Kidney epithelial cell (primary cell): ENCODE data around the gene BTBD8. TPM values are rescaled to one million over a fixed set of nuclear protein-coding genes. Genes with fewer than 3 reads are reported as not detected.

Experiments used
- DNase-seq: peaks from one replicate; pipeline ENCODE4 v3.0.0-alpha.2; 2010; ENCODE audit warnings: low read depth
- H3K27me3 ChIP-seq: 2 replicates; pipeline ENCODE4 v1.6.0; 2011; ENCODE audit warnings: low read length; ENCODE audit not compliant: control insufficient read depth, insufficient read depth
- H3K36me3 ChIP-seq: 2 replicates; pipeline ENCODE4 v1.5.1; 2011; ENCODE audit warnings: low read length; ENCODE audit not compliant: control insufficient read depth, insufficient read depth
- H3K4me3 ChIP-seq: 2 replicates; pipeline ENCODE4 v1.5.1; 2011; ENCODE audit warnings: low read depth, mild to moderate bottlenecking, control low read depth, low read length
- CTCF ChIP-seq: IDR thresholded peaks from 2 replicates; pipeline ENCODE4 v1.5.1; 2011; ENCODE audit warnings: mild to moderate bottlenecking, moderate library complexity, low read length, control low read depth, inconsistent platforms; ENCODE audit not compliant: insufficient read depth, poor library complexity, severe bottlenecking
- total RNA-seq: library from RNA; depleted of rRNA; stranded (reverse); fragments of >200 nt; gene quantifications from 2 replicates; pipeline ENCODE4 v1.2.3, GENCODE V29; 2015

BTBD8 gene
- total RNA-seq, 1 donor from 2014 or later = 3.3 TPM

- TF ChIP-seq CTCF = no peak
- no peaks in the 10 kb centered on the region for H3K27me3 ChIP-seq
- no peak for DNase-seq
- H3K4me3 ChIP-seq = no peak overlapping the region
- no peaks in the 10 kb centered on the region for H3K36me3 ChIP-seq
Observed at GRCh38 chr1:92095874-92096273, 15.7 kb downstream of the BTBD8 start.

- no peak for DNase-seq
- TF ChIP-seq CTCF = no peak
- Histone ChIP-seq H3K36me3 (no peaks in the 10 kb centered on the region), H3K4me3 (no peak overlapping the region), H3K27me3 (no peaks in the 10 kb centered on the region)
Observed at GRCh38 chr1:92096317-92096716, 16.2 kb downstream of the BTBD8 start.

GRCh38 chr1:92105546-92106081, 25.5 kb downstream of the BTBD8 start:
- H3K4me3 ChIP-seq = no peak overlapping the region
- no peak for TF ChIP-seq CTCF
- no peaks in the 10 kb centered on the region for H3K36me3 ChIP-seq
- no peaks in the 10 kb centered on the region for H3K27me3 ChIP-seq
- no peak for DNase-seq

GRCh38 chr1:92108631-92109030, 28.5 kb downstream of the BTBD8 start:
- H3K4me3 ChIP-seq = no peak overlapping the region

GRCh38 chr1:92117526-92117925, 37.4 kb downstream of the BTBD8 start:
- TF ChIP-seq CTCF = no peak
- H3K27me3 ChIP-seq = no peaks in the 10 kb centered on the region
- no peak overlapping the region for H3K4me3 ChIP-seq
- H3K36me3 ChIP-seq = no peaks in the 10 kb centered on the region
- no peak for DNase-seq

More at GRCh38 chr1:92108631-92109030, 28.5 kb downstream of the BTBD8 start:
- no peaks in the 10 kb centered on the region for H3K27me3 ChIP-seq
- TF ChIP-seq CTCF = no peak
- DNase-seq = no peak
- no peaks in the 10 kb centered on the region for H3K36me3 ChIP-seq

GRCh38 chr1:92118826-92119225, 38.7 kb downstream of the BTBD8 start:
- DNase-seq = peak; percentile 9
- no peaks in the 10 kb centered on the region for H3K27me3 ChIP-seq
- no peak overlapping the region for H3K4me3 ChIP-seq
- no peak for TF ChIP-seq CTCF
- H3K36me3 ChIP-seq = no peaks in the 10 kb centered on the region
